Lower leg skin (tissue), 4 donors: ENCODE results near the gene IPCEF1. TPM values are rescaled to one million over a fixed set of nuclear protein-coding genes. Genes with fewer than 3 reads are reported as not detected.

Experiments
- DNase-seq, 2 donors: peaks; one replicate each; pipeline ENCODE4 v3.0.0-alpha.2; 2019; ENCODE audit warnings: low spot score in 2 of 2
- H3K4me3 ChIP-seq: fragments of 200-600 bp; sonication (generic); 2 replicates; pipeline ENCODE4 v1.5.1; 2017; ENCODE audit warnings: mild to moderate bottlenecking, low read depth; ENCODE audit not compliant: poor library complexity, severe bottlenecking
- CTCF ChIP-seq, 3 donors: fragments of 450-650 bp; IDR thresholded peaks; one replicate each; pipeline ENCODE4 v1.5.1; 2016; ENCODE audit warnings: antibody characterized with exemption in 3 of 3, mild to moderate bottlenecking in 3 of 3, moderate library complexity in 2 of 3
- POLR2A ChIP-seq, 2 donors: fragments of 450-650 bp; IDR thresholded peaks; one replicate each; pipeline ENCODE4 v1.6.1; 2016 to 2017; ENCODE audit warnings: antibody characterized with exemption in 2 of 2, mild to moderate bottlenecking in 1 of 2, moderate library complexity in 1 of 2
- WGBS, 2 donors: methylation state at CpG; one replicate each; pipeline ENCODE4 v1.1.5; 2018; 5-methylcytosine and 5-hydroxymethylcytosine counted together
- intact Hi-C: fragments of 100-400 bp; cut with DNase I; formaldehyde crosslinking; loops from one replicate; pipeline ENCODE4 v1.15.0; 2023; ENCODE audit warnings: low total_unique reads
- total RNA-seq, 4 donors: library from RNA; depleted of rRNA; stranded (reverse); fragments of >200 nt; gene quantifications; one replicate each; pipeline ENCODE4 v1.1.0, GENCODE V29; 2016

The IPCEF1 gene
- total RNA-seq, 4 donors from 2014 or later, result 0.67 to 1.7 (median 0.97) TPM

GRCh38 chr6:154382740-154383139, 26.1 kb upstream of the IPCEF1 start:
- WGBS, 2 donors, result 90 to 92% methylated on average over 8 of the region's 8 CpGs
- intact Hi-C loops, result no loop called here
- DNase-seq, result no peak
- no peak for TF ChIP-seq POLR2A (IDR thresholded peaks at IDR 0.05)
- TF ChIP-seq CTCF (IDR thresholded peaks at IDR 0.05), result no peak
- H3K4me3 ChIP-seq, result no peak overlapping the region

DNA sequence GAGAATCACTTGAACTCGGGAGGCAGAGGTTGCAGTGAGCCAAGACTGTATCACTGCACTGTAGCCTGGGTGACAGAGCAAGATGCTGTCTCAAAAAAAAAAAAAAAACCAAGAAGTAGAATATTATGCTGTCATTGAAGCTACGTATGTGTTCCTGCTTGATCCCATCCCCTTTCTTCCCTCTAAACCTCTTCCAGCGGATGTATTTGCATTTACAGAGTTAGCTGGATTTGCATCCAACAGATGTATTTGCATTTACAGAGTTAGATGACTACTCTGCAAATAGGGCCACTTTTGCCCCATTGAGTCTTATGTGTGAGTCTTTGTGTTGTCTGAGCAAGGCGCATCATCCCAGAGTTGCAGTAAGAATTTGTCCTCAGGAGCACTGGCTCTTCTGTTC, 24.9 kb upstream of the IPCEF1 start:
- intact Hi-C loops, result no loop called here
- no peak overlapping the region for H3K4me3 ChIP-seq
- WGBS, 2 donors, result 94 to 96% methylated on average over 4 of the region's 4 CpGs
- DNase-seq, result no peak
- TF ChIP-seq CTCF (IDR thresholded peaks at IDR 0.05), result no peak
- TF ChIP-seq POLR2A (IDR thresholded peaks at IDR 0.05), result no peak

GRCh38 chr6:154380741-154381140, 24.1 kb upstream of the IPCEF1 start:
- no peak for TF ChIP-seq POLR2A (IDR thresholded peaks at IDR 0.05)
- no peak for TF ChIP-seq CTCF (IDR thresholded peaks at IDR 0.05)
- 55 to 65% methylated on average over 2 of the region's 2 CpGs for WGBS, 2 donors
- DNase-seq, result no peak
- intact Hi-C loops, result no loop called here
- no peak overlapping the region for H3K4me3 ChIP-seq

DNA sequence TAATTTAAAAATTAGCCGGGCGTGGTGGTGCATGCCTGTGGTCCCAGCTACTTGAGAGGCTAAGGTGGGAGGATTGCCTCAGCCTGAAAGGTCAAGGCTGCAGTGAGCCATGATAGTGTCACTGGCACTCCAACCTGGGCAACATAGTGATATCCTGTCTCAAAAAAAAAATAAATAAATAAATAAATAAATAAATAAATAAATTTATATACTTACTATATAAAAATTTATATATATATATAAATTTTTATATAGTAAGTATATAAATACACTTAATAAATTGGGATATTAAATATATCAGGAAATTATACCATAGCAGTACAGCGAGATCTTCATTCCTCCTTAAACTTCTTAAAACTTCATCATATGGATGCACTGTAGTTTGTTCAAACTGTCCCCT, 23.0 kb upstream of the IPCEF1 start:
- WGBS, 2 donors, result 93 to 96% methylated on average over 3 of the region's 3 CpGs
- DNase-seq, result no peak
- intact Hi-C loops, result no loop called here
- H3K4me3 ChIP-seq, result no peak overlapping the region
- no peak for TF ChIP-seq POLR2A (IDR thresholded peaks at IDR 0.05)
- TF ChIP-seq CTCF (IDR thresholded peaks at IDR 0.05), result no peak

DNA sequence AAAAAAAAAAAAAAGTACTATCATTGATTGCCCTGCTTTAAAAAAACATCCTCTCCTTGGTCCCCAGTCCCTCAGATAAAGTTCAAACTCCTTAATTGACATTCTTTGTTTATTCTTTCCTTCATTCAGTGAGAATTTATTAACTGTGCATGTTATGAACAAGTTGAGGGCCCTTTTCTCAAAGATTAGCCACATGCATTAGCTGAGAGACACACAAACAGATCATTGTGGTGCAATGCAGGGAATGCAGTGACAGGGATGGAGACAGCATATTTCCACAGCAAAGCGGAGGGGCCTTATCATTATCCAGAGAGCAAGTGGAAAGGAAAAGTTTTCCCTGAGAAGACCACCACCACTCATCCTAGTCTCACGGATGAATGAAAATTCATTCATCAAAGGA, 21.9 kb upstream of the IPCEF1 start:
- DNase-seq, result no peak
- intact Hi-C loops, result no loop called here
- H3K4me3 ChIP-seq, result no peak overlapping the region
- WGBS, 2 donors, result 88 to 93% methylated on average over 2 of the region's 2 CpGs
- TF ChIP-seq CTCF (IDR thresholded peaks at IDR 0.05) (no peak), POLR2A (IDR thresholded peaks at IDR 0.05) (no peak)

DNA sequence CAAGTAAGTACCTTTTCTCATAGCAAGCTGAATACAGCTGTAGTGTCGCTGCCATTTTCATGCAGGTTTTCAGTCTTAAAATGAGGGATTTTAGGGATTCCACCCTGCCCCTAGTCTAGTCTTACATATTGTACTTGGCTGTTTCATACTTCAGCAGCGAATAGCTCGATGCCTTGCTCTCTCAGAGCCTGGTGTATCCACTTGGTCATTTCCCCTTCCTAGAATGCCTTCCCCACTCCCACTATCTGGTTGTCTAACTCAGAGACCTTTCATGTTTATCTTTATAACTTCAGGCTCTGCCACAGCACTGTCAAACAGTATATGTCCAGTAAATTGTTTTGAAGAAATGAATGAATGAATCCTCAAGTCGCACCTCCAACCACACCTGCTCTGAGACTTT, 21.1 kb upstream of the IPCEF1 start:
- DNase-seq, result no peak

More for the DNA sequence above, 21.1 kb upstream of the IPCEF1 start:
- 88 to 92% methylated on average over 4 of the region's 4 CpGs for WGBS, 2 donors
- TF ChIP-seq POLR2A (IDR thresholded peaks at IDR 0.05) (no peak), CTCF (IDR thresholded peaks at IDR 0.05) (no peak)
- no peak overlapping the region for H3K4me3 ChIP-seq
- intact Hi-C loops, result no loop called here
